PC-3 (cell line): ENCODE measurements around the gene ACADS.

Source experiments
- EZH2 ChIP-seq: fragments of 300-600 bp; sonication (generic); IDR thresholded peaks from one replicate; pipeline ENCODE4 v1.6.1; 2017; ENCODE audit warnings: antibody characterized with exemption, mild to moderate bottlenecking, low read length; ENCODE audit not compliant: unreplicated experiment
- EZH2phosphoT487 ChIP-seq: fragments of 300-600 bp; sonication (generic); IDR thresholded peaks from 2 replicates; pipeline ENCODE4 v1.6.1; 2018; ENCODE audit warnings: mild to moderate bottlenecking, antibody characterized with exemption, low read length, borderline replicate concordance
- TF ChIP-seq, protein P1 (sequence below): fragments of 300-600 bp; sonication (generic); conservative IDR thresholded peaks from 2 replicates; pipeline ENCODE4 v1.5.1; 2017; ENCODE audit warnings: antibody characterized with exemption, low read depth, mild to moderate bottlenecking, low read length

DNA sequence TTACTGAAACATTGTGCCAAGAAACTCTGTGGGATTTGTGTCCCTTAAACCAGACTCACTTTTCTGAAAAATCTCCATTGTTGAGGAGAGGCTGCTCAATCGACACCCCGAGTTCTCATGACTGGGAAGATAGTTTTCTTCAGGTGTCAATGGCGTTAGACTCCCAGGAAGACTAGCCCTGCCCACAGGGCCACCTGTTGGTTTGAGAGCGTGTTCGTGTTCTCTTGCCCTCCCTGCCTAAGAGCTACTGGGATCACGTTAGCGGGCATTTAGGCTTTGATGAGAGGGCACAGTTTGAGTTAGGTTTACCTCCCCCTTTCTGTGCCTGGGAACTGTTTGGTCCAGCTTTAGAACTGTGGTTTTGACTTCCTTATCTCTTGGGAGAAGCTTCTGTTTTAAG, 26.1 kb upstream of the ACADS start:
- TF ChIP-seq EZH2phosphoT487: no peak
- TF ChIP-seq, protein P1, sequence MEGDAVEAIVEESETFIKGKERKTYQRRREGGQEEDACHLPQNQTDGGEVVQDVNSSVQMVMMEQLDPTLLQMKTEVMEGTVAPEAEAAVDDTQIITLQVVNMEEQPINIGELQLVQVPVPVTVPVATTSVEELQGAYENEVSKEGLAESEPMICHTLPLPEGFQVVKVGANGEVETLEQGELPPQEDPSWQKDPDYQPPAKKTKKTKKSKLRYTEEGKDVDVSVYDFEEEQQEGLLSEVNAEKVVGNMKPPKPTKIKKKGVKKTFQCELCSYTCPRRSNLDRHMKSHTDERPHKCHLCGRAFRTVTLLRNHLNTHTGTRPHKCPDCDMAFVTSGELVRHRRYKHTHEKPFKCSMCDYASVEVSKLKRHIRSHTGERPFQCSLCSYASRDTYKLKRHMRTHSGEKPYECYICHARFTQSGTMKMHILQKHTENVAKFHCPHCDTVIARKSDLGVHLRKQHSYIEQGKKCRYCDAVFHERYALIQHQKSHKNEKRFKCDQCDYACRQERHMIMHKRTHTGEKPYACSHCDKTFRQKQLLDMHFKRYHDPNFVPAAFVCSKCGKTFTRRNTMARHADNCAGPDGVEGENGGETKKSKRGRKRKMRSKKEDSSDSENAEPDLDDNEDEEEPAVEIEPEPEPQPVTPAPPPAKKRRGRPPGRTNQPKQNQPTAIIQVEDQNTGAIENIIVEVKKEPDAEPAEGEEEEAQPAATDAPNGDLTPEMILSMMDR: no peak
- no peak for TF ChIP-seq EZH2
